Activated naive CD4-positive, alpha-beta T cell treated with anti-CD3 and anti-CD28 coated beads for 36 hours (primary cell): ENCODE measurements around the gene SLCO4C1. TPM values are rescaled to one million over a fixed set of nuclear protein-coding genes. Genes with fewer than 3 reads are reported as not detected.
A peak's percentile ranks its signal among the peaks of the same experiment; 100 is the strongest.

Source experiments
- CTCF ChIA-PET: fragments of 350-600 bp; sonication (Branson Sonifier 250); formaldehyde crosslinking; loops from one replicate; lab custom pipeline; 2021; ENCODE audit warnings: antibody characterized with exemption; lab: Charles Lee
- DNase-seq: peaks from one replicate; pipeline ENCODE4 v3.0.0-alpha.2; 2020
- H3K27ac Mint-ChIP-seq: one replicate; pipeline ENCODE4 v1.8.0; 2021; ENCODE audit warnings: mild to moderate bottlenecking, mixed read lengths
- H3K27me3 Mint-ChIP-seq: one replicate; pipeline ENCODE4 v1.8.0; 2021; ENCODE audit warnings: low read depth, mixed read lengths
- H3K36me3 Mint-ChIP-seq: one replicate; pipeline ENCODE4 v1.8.0; 2021; ENCODE audit warnings: low read depth, mixed read lengths
- H3K4me1 Mint-ChIP-seq: one replicate; pipeline ENCODE4 v1.8.0; 2021; ENCODE audit warnings: low read depth, mixed read lengths
- H3K4me3 Mint-ChIP-seq: one replicate; pipeline ENCODE4 v1.8.0; 2021; ENCODE audit warnings: mild to moderate bottlenecking, moderate library complexity, mixed read lengths
- H3K9me3 Mint-ChIP-seq: one replicate; pipeline ENCODE4 v1.8.0; 2021; ENCODE audit warnings: mixed read lengths
- intact Hi-C: fragments of 100-400 bp; cut with micrococcal nuclease; formaldehyde crosslinking; loops from one replicate; pipeline ENCODE4 v1.15.1; 2023
- total RNA-seq, 2 experiments: library from RNA; stranded (reverse); gene quantifications; one replicate each; pipeline ENCODE4 v1.2.3, GENCODE V29; 2021

Gene SLCO4C1
- total RNA-seq, 2 experiments from 2014 or later, result 0.07 TPM; not detected in 1

GRCh38 chr5:102243213-102243612 is 52.9 kb downstream of the SLCO4C1 start:
- CTCF ChIA-PET, result no interaction called here
- Mint-ChIP-seq H3K4me1 (no peaks in the 10 kb centered on the region), H3K27me3 (no peaks in the 10 kb centered on the region), H3K27ac (no peak overlapping the region), H3K36me3 (no peaks in the 10 kb centered on the region), H3K9me3 (no peaks in the 10 kb centered on the region), H3K4me3 (no peak overlapping the region)
- intact Hi-C loops, result no loop called here
- DNase-seq, result no peak

- no peak for DNase-seq
- intact Hi-C loops, result no loop called here
- Mint-ChIP-seq H3K27me3 (no peaks in the 10 kb centered on the region), H3K27ac (no peak overlapping the region), H3K4me1 (no peaks in the 10 kb centered on the region), H3K4me3 (no peak overlapping the region), H3K9me3 (no peaks in the 10 kb centered on the region), H3K36me3 (no peaks in the 10 kb centered on the region)
- CTCF ChIA-PET, result interaction anchor here (0.6 kb wide), 1 partner anchor 585 kb away, joined by 3 read pairs; no protein-coding TSS in a partner anchor
Observed at GRCh38 chr5:102241809-102242421, 54.2 kb downstream of the SLCO4C1 start.

GRCh38 chr5:102231693-102232619 is 64.1 kb downstream of the SLCO4C1 start:
- intact Hi-C loops, result loop anchor here (2.0 kb wide), 1 partner anchor 65 kb away; the partner anchor contains the start of gene SLCO4C1

GRCh38 chr5:102229685-102230084 is 66.4 kb downstream of the SLCO4C1 start:
- H3K27me3 Mint-ChIP-seq, result no peaks in the 10 kb centered on the region
- no peak overlapping the region for H3K4me3 Mint-ChIP-seq
- peak; percentile 9 for DNase-seq
- H3K27ac Mint-ChIP-seq, result peak overlapping the region; percentile 48
- H3K36me3 Mint-ChIP-seq, result no peaks in the 10 kb centered on the region
- H3K4me1 Mint-ChIP-seq, result peaks cover 7% of the 10 kb centered on the region
- H3K9me3 Mint-ChIP-seq, result no peaks in the 10 kb centered on the region
- intact Hi-C loops, result loop anchor here (2.0 to 10.0 kb wide), 3 partner anchors 67 to 1325 kb away; partner anchors contain the start of genes SLCO4C1 and ST8SIA4
- CTCF ChIA-PET, result no interaction called here

More at GRCh38 chr5:102231693-102232619, 64.1 kb downstream of the SLCO4C1 start:
- Mint-ChIP-seq H3K27ac (no peak overlapping the region), H3K4me3 (no peak overlapping the region), H3K9me3 (no peaks in the 10 kb centered on the region), H3K27me3 (no peaks in the 10 kb centered on the region), H3K4me1 (peaks cover 7% of the 10 kb centered on the region), H3K36me3 (no peaks in the 10 kb centered on the region)
- CTCF ChIA-PET, result no interaction called here
- peak; percentile 29 for DNase-seq

GRCh38 chr5:102226321-102226720 is 69.8 kb downstream of the SLCO4C1 start:
- intact Hi-C loops, result loop anchor here (10.0 kb wide), 2 partner anchors 832 to 1322 kb away; partner anchors contain the start of gene ST8SIA4
- Mint-ChIP-seq H3K27me3 (no peaks in the 10 kb centered on the region), H3K4me1 (peaks cover 7% of the 10 kb centered on the region), H3K9me3 (no peaks in the 10 kb centered on the region), H3K36me3 (no peaks in the 10 kb centered on the region), H3K27ac (no peak overlapping the region), H3K4me3 (no peak overlapping the region)
- no peak for DNase-seq
- CTCF ChIA-PET, result no interaction called here

- H3K4me3 Mint-ChIP-seq, result no peak overlapping the region
- H3K27ac Mint-ChIP-seq, result no peak overlapping the region
- H3K9me3 Mint-ChIP-seq, result no peaks in the 10 kb centered on the region
- H3K36me3 Mint-ChIP-seq, result no peaks in the 10 kb centered on the region
- CTCF ChIA-PET, result interaction anchor here (1.6 kb wide), 1 partner anchor 281 kb away, joined by 5 read pairs; no protein-coding TSS in a partner anchor
- intact Hi-C loops, result loop anchor here (1.0 to 10.0 kb wide), 6 partner anchors 71 to 1319 kb away; partner anchors contain the start of gene ST8SIA4
- no peak for DNase-seq
- H3K4me1 Mint-ChIP-seq, result no peaks in the 10 kb centered on the region
- peaks cover 4% of the 10 kb centered on the region for H3K27me3 Mint-ChIP-seq
Observed at GRCh38 chr5:102223542-102224477, 72.3 kb downstream of the SLCO4C1 start.

GRCh38 chr5:102222772-102223171 is 73.3 kb downstream of the SLCO4C1 start:
- no peaks in the 10 kb centered on the region for H3K4me1 Mint-ChIP-seq
- no peaks in the 10 kb centered on the region for H3K36me3 Mint-ChIP-seq
- no peak overlapping the region for H3K4me3 Mint-ChIP-seq
- no peak overlapping the region for H3K27ac Mint-ChIP-seq
- intact Hi-C loops, result loop anchor here (1.0 to 10.0 kb wide), 4 partner anchors 280 to 1318 kb away; partner anchors contain the start of gene ST8SIA4
- no peaks in the 10 kb centered on the region for H3K9me3 Mint-ChIP-seq
- no peak for DNase-seq
- CTCF ChIA-PET, result interaction anchor here (0.6 kb wide), 1 partner anchor 1258 kb away, joined by 4 read pairs; no protein-coding TSS in a partner anchor
- H3K27me3 Mint-ChIP-seq, result peaks cover 4% of the 10 kb centered on the region

- Mint-ChIP-seq H3K4me3 (no peak overlapping the region), H3K27ac (no peak overlapping the region), H3K36me3 (no peaks in the 10 kb centered on the region), H3K27me3 (peaks cover 4% of the 10 kb centered on the region), H3K9me3 (no peaks in the 10 kb centered on the region), H3K4me1 (no peaks in the 10 kb centered on the region)
- CTCF ChIA-PET, result no interaction called here
- no peak for DNase-seq
- intact Hi-C loops, result loop anchor here (5.0 to 10.0 kb wide), 3 partner anchors 827 to 1317 kb away; partner anchors contain the start of gene ST8SIA4
Observed at GRCh38 chr5:102221949-102222348, 74.1 kb downstream of the SLCO4C1 start.

GRCh38 chr5:102218159-102218558 is 77.9 kb downstream of the SLCO4C1 start:
- H3K9me3 Mint-ChIP-seq, result no peaks in the 10 kb centered on the region
- H3K4me1 Mint-ChIP-seq, result no peaks in the 10 kb centered on the region
- peaks cover 4% of the 10 kb centered on the region for H3K27me3 Mint-ChIP-seq
- no peak overlapping the region for H3K4me3 Mint-ChIP-seq
- H3K27ac Mint-ChIP-seq, result no peak overlapping the region
- no peak for DNase-seq
- CTCF ChIA-PET, result no interaction called here
- intact Hi-C loops, result no loop called here
- H3K36me3 Mint-ChIP-seq, result no peaks in the 10 kb centered on the region

GRCh38 chr5:102216678-102217077 is 79.4 kb downstream of the SLCO4C1 start:
- intact Hi-C loops, result no loop called here
- Mint-ChIP-seq H3K27me3 (peaks cover 4% of the 10 kb centered on the region), H3K4me1 (no peaks in the 10 kb centered on the region), H3K27ac (no peak overlapping the region), H3K9me3 (no peaks in the 10 kb centered on the region), H3K36me3 (no peaks in the 10 kb centered on the region), H3K4me3 (no peak overlapping the region)
- no peak for DNase-seq
- CTCF ChIA-PET, result no interaction called here

GRCh38 chr5:102211165-102211564 is 84.9 kb downstream of the SLCO4C1 start:
- Mint-ChIP-seq H3K4me1 (no peaks in the 10 kb centered on the region), H3K27ac (no peak overlapping the region), H3K36me3 (no peaks in the 10 kb centered on the region), H3K9me3 (no peaks in the 10 kb centered on the region), H3K27me3 (no peaks in the 10 kb centered on the region), H3K4me3 (no peak overlapping the region)
- CTCF ChIA-PET, result no interaction called here
- no peak for DNase-seq
- intact Hi-C loops, result no loop called here
